ENCODE measurements around the gene AVPR1B.
"Not testable (repeated sequence)": the region's sequence is repeated elsewhere in the genome, so short reads cannot be mapped to it uniquely, and the experiment has no call there.

Gene AVPR1B

GRCh38 chr1:206067486-206068227, 49.5 kb downstream of the AVPR1B start:
- TF ChIP-seq CTCF (IDR thresholded peaks at IDR 0.05; ENCODE audit: borderline replicate concordance, control extremely low read depth, extremely low read depth, insufficient read depth, missing control alignments), result no peak
- in situ Hi-C loops (cut with MboI; ENCODE audit: low sequenced_read_pairs, unreplicated experiment), result no loop called here
- no peak for DNase-seq (ENCODE audit: low spot score)

DNA sequence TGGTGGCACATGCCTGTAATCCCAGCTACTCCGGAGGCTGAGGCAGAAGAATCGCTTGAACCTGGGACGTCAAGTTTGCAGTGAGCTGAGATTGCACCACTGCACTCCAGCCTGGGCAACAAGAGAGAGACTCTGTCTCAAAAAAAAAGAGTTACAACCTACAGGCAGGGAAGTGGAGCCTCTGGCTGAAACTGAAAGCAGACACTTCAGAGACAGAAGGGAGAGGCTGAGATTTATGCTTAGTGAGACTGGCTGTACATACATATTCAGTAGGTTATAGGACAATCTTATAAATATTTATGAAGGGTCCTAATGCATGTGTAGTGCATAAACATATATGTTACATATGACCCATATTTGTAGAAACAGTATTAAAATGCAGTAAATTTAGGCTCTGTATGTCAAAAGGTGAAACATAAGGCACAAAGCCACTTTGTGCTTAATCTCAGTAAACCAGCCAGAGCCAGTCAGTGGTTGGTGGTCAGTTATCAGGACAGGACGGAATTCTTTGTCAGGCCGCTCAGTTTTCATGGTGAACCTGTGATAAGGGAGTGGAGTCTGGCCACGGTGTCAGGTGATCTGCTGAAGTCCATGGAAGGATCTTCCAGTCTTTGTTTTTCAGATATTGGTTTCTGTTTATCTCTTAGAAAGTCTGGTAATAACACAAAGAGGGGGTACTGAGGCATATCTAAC, 50.6 kb downstream of the AVPR1B start:
- peak; percentile 39 for DNase-seq (ENCODE audit: low spot score)
- TF ChIP-seq CTCF (IDR thresholded peaks at IDR 0.05; ENCODE audit: borderline replicate concordance, control extremely low read depth, extremely low read depth, insufficient read depth, missing control alignments), result no peak
- in situ Hi-C loops (cut with MboI; ENCODE audit: low sequenced_read_pairs, unreplicated experiment), result no loop called here

DNA sequence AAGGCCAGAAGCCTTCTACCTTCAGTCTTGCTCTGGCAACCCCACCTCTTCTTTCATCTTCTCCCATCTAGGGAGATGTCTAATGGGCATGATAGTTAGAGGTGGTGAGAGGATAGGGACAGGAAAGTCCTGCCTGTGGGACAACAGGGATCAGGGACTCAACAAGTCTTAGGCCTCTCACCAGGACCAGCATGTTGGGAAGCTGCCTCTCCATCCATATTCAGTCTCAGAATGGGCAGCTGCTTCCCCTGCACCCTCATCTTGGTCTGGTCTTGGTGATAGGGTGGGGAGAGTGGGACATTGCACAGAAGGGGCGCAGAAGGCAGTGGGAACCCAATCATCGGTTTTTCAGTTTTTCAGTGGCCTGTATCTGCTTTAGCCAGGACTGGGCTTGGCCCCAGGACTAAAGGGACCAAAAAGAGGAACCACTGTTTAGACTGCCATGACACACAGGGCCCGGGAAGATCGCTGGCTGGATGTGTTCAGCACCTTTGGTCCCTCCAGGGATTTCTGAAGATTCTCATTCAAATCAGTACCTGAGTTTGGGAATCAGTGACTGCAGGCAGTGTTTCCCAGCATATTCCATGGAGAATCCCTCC, 51.5 kb downstream of the AVPR1B start:
- in situ Hi-C loops (cut with MboI; ENCODE audit: low sequenced_read_pairs, unreplicated experiment), result no loop called here
- no peak for DNase-seq (ENCODE audit: low spot score)
- TF ChIP-seq CTCF (IDR thresholded peaks at IDR 0.05; ENCODE audit: borderline replicate concordance, control extremely low read depth, extremely low read depth, insufficient read depth, missing control alignments), result no peak

DNA sequence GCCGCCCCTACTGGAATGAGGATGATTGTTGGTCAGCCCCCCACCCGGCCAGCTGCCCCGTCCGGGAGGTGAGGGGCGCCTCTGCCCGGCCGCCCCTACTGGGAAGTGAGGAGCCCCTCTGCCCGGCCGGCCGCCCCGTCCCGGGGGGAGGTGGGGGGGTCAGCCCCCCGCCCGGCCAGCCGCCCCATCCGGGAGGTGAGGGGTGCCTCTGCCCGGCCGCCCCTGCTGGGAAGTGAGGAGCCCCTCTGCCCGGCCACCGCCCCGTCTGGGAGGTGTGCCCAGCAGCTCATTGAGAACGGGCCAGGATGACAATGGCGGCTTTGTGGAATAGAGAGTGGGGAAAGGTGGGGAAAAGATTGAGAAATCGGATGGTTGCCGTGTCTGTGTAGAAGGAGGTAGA, 52.7 kb downstream of the AVPR1B start:
- in situ Hi-C loops (cut with MboI; ENCODE audit: low sequenced_read_pairs, unreplicated experiment); DNase-seq (ENCODE audit: low spot score): not testable (repeated sequence)

- DNase-seq (ENCODE audit: low spot score); in situ Hi-C loops (cut with MboI; ENCODE audit: low sequenced_read_pairs, unreplicated experiment): not testable (repeated sequence)
Observed at GRCh38 chr1:206064001-206064400, 53.2 kb downstream of the AVPR1B start.

- no peak for TF ChIP-seq CTCF (IDR thresholded peaks at IDR 0.05; ENCODE audit: borderline replicate concordance, control extremely low read depth, extremely low read depth, insufficient read depth, missing control alignments)
- no peak for DNase-seq (ENCODE audit: low spot score)
- in situ Hi-C loops (cut with MboI; ENCODE audit: low sequenced_read_pairs, unreplicated experiment), result no loop called here
Observed at GRCh38 chr1:206062464-206062863, 54.7 kb downstream of the AVPR1B start.

DNA sequence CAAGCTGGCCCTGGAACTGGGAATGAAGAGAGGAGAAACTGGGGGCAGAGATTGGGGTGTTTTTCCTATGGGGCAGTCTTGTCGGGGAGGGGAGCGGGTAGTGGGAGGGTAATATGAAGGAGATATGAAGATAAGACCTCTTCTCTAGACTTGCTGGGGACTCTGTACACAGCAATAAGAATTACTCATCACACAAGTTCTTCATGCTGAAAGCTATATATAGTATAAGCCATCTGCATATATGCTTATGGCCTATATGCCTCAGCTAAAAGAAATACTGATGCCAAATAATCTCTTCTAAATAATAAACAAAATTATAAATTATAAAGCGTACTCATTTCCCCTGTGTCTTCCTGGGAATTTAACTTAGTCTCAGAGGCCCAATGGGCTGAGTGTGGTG, 56.3 kb downstream of the AVPR1B start:
- no peak for DNase-seq (ENCODE audit: low spot score)
- in situ Hi-C loops (cut with MboI; ENCODE audit: low sequenced_read_pairs, unreplicated experiment), result no loop called here
- no peak for TF ChIP-seq CTCF (IDR thresholded peaks at IDR 0.05; ENCODE audit: borderline replicate concordance, control extremely low read depth, extremely low read depth, insufficient read depth, missing control alignments)

Measured in GM13976 (cell line).